ENCODE measurements around the gene RPL21. TPM values are rescaled to one million over a fixed set of nuclear protein-coding genes. Genes with fewer than 3 reads are reported as not detected.
A peak's percentile ranks its signal among the peaks of the same experiment; 100 is the strongest.

RPL21 gene
- total RNA-seq, 4 donors from 2014 or later, result 71.8 to 702 (median 370) TPM

DNA sequence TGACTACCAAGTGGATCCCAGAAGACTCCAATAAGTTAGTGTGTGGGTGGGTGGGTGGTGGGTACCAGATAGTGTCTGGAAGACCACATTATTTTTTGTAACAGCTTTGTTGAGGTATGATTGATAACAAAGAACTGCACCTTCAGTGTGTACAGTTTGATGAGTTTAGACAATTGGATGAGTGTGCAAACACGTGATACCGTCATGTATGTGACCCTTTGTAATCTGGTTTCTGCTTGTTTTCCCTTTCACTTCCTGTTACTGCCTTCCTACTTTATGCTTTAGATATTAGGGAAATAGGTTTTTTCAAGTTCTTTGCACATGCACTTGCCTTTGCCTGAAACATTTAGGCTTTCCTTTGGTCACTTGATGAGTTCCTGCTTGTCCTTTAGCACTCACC, 8.5 kb downstream of the RPL21 start:
- 41 to 42% methylated on average over 2 of the region's 2 CpGs for WGBS, 2 donors (ENCODE audit: low coverage in 1 of 2)
- H3K36me3 ChIP-seq, result peaks cover 0 to 24% (median 10%) of the 10 kb centered on the region in 4 donors
- DNase-seq, result no peak

DNA sequence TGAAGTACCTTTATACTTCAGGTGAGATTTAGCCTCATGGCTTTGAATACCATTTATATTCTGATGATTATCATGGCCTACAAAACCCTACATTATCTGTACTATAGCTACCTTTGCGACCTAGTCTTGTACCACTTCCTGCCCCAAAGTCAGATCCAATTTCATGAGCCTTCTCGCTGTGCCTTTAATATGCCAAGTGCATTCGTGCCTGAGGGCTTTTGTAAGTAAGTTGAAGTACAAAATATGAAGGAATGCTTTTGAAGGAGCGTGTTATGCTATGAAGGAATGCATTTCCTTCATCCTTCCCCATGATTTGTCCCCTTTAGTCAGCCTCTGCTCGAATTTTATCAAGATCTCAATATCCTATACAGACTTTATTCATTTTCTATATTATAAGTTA, 10.0 kb downstream of the RPL21 start:
- Histone ChIP-seq H3K4me1 (peaks cover 0 to 8% (median 7%) of the 10 kb centered on the region in 4 donors), H3K27ac (no peak overlapping the region), H3K27me3 (no peaks in the 10 kb centered on the region), H3K9me3 (no peaks in the 10 kb centered on the region), H3K36me3 (peaks cover 0 to 11% (median 5%) of the 10 kb centered on the region in 4 donors), H3K4me3 (no peak overlapping the region)
- TF ChIP-seq CTCF (IDR thresholded peaks at IDR 0.05) (no peak), POLR2A (IDR thresholded peaks at IDR 0.05) (no peak), POLR2AphosphoS5 (IDR thresholded peaks at IDR 0.05) (no peak), EP300 (IDR thresholded peaks at IDR 0.05; ENCODE audit: low read depth) (no peak)
- intact Hi-C loops (cut with DNase I; ENCODE audit: low total_unique reads) (no loop called here), in situ Hi-C loops (cut with MboI; ENCODE audit: low pct_ligation_motif_present in 1 of 4, low pct_unique_long_range_greater_than_20kb in 1 of 4, low sequenced_read_pairs in 3 of 4) (loop anchor here in 2 of 4 donors (25.0 kb wide), 2 partner anchors 99 to 274 kb away; partner anchors contain the start of gene USP12 (in 1 of the 2))
- DNase-seq, result no peak
- 78 to 81% methylated on average over 5 of the region's 5 CpGs for WGBS, 2 donors (ENCODE audit: low coverage in 1 of 2)

More for the DNA sequence above, 8.5 kb downstream of the RPL21 start:
- Histone ChIP-seq H3K27ac (peak overlapping the region in 1 of 4 donors; percentile 2), H3K4me1 (peaks cover 0 to 13% (median 5%) of the 10 kb centered on the region in 4 donors), H3K4me3 (no peak overlapping the region), H3K9me3 (no peaks in the 10 kb centered on the region), H3K27me3 (no peaks in the 10 kb centered on the region)
- no peak for TF ChIP-seq POLR2AphosphoS5 (IDR thresholded peaks at IDR 0.05)
- no peak for TF ChIP-seq CTCF (IDR thresholded peaks at IDR 0.05)
- no peak for TF ChIP-seq EP300 (IDR thresholded peaks at IDR 0.05; ENCODE audit: low read depth)
- intact Hi-C loops (cut with DNase I; ENCODE audit: low total_unique reads) (no loop called here), in situ Hi-C loops (cut with MboI; ENCODE audit: low pct_ligation_motif_present in 1 of 4, low pct_unique_long_range_greater_than_20kb in 1 of 4, low sequenced_read_pairs in 3 of 4) (loop anchor here in 2 of 4 donors (25.0 kb wide), 2 partner anchors 98 to 273 kb away; partner anchors contain the start of gene USP12 (in 1 of the 2))

- Histone ChIP-seq H3K4me3 (no peak overlapping the region), H3K36me3 (no peaks in the 10 kb centered on the region), H3K27ac (peak overlapping the region; percentile 38 to 66 (median 42)), H3K4me1 (peaks cover 0 to 14% (median 8%) of the 10 kb centered on the region in 4 donors), H3K27me3 (no peaks in the 10 kb centered on the region), H3K9me3 (no peaks in the 10 kb centered on the region)
- DNase-seq, result no peak
- intact Hi-C loops (cut with DNase I; ENCODE audit: low total_unique reads) (no loop called here), in situ Hi-C loops (cut with MboI; ENCODE audit: low pct_ligation_motif_present in 1 of 4, low pct_unique_long_range_greater_than_20kb in 1 of 4, low sequenced_read_pairs in 3 of 4) (loop anchor here in 2 of 4 donors (25.0 kb wide), 2 partner anchors 101 to 276 kb away; partner anchors contain the start of gene USP12 (in 1 of the 2))
- TF ChIP-seq POLR2A (IDR thresholded peaks at IDR 0.05) (no peak), EP300 (IDR thresholded peaks at IDR 0.05; ENCODE audit: low read depth) (no peak), POLR2AphosphoS5 (IDR thresholded peaks at IDR 0.05) (no peak), CTCF (IDR thresholded peaks at IDR 0.05) (no peak)
- WGBS, 2 donors (ENCODE audit: low coverage in 1 of 2), result 67% methylated on average over 2 of the region's 2 CpGs; no CpG with 5 or more reads in 1 of the 2 donors
Measured at GRCh38 chr13:27263438-27263837, 12.1 kb downstream of the RPL21 start.

DNA sequence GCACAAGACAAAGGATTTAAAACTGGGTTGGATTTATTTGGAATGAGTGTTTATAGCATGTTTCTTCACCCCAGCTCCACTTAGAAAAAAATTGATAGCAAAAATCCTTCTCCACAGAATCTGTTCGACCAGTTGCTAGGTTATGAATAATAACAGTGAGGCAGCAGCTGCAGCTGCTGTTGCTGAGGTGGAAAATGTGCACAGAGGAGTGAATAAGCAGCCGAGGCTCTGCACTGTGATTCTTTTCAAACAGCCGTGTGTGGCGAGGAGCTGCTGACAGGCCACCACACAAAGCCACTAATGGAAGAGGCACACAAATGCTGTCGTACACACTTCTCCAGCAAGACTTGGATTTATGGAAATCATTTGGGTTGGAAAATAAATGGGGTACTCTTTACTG, 12.8 kb downstream of the RPL21 start:
- peak overlapping the region; percentile 38 to 66 (median 46) for H3K27ac ChIP-seq
- WGBS, 2 donors (ENCODE audit: low coverage in 1 of 2), result 43 to 56% methylated on average over 5 of the region's 5 CpGs
- H3K36me3 ChIP-seq, result no peaks in the 10 kb centered on the region
- in situ Hi-C loops (cut with MboI; ENCODE audit: low pct_ligation_motif_present in 1 of 4, low pct_unique_long_range_greater_than_20kb in 1 of 4, low sequenced_read_pairs in 3 of 4), result loop anchor here in 2 of 4 donors (25.0 kb wide), 2 partner anchors 102 to 277 kb away; partner anchors contain the start of gene USP12 (in 1 of the 2)
- H3K9me3 ChIP-seq, result no peaks in the 10 kb centered on the region
- H3K4me3 ChIP-seq, result no peak overlapping the region
- no peak for DNase-seq
- no peaks in the 10 kb centered on the region for H3K27me3 ChIP-seq
- H3K4me1 ChIP-seq, result peaks cover 0 to 14% (median 8%) of the 10 kb centered on the region in 4 donors
- no peak for TF ChIP-seq POLR2AphosphoS5 (IDR thresholded peaks at IDR 0.05)
- TF ChIP-seq EP300 (IDR thresholded peaks at IDR 0.05; ENCODE audit: low read depth), result no peak
- TF ChIP-seq CTCF (IDR thresholded peaks at IDR 0.05), result no peak
- TF ChIP-seq POLR2A (IDR thresholded peaks at IDR 0.05), result no peak
- intact Hi-C loops (cut with DNase I; ENCODE audit: low total_unique reads), result no loop called here

All from transverse colon (tissue), 4 donors.